Esophagus squamous epithelium (tissue), 5 donors: ENCODE data around the gene CPNE1. TPM values are rescaled to one million over a fixed set of nuclear protein-coding genes. Genes with fewer than 3 reads are reported as not detected.
"Not testable (repeated sequence)": the region's sequence is repeated elsewhere in the genome, so short reads cannot be mapped to it uniquely, and the experiment has no call there.

Experiments
- DNase-seq: peaks from one replicate; lab custom pipeline; 2025; lab: John Stamatoyannopoulos, UW
- H3K27ac ChIP-seq, 4 donors: fragments of 200-600 bp; sonication (generic); one replicate each; pipeline ENCODE4 v1.5.1; 2016 to 2019; ENCODE audit warnings: mild to moderate bottlenecking in 1 of 4
- H3K27me3 ChIP-seq, 4 donors: fragments of 200-600 bp; sonication (generic); 1 replicate in 3 of 4; 2 replicates in 1 of 4; pipeline versions ENCODE4 v1.5.1 to v1.6.0; 2017 to 2021; ENCODE audit warnings: antibody characterized with exemption in 1 of 4
- H3K36me3 ChIP-seq, 3 donors: fragments of 200-600 bp; sonication (generic); one replicate each; pipeline ENCODE4 v1.5.1; 2016 to 2019
- H3K4me1 ChIP-seq, 3 donors: fragments of 200-600 bp; sonication (generic); one replicate each; pipeline ENCODE4 v1.5.1; 2017 to 2019
- H3K4me3 ChIP-seq, 4 donors: fragments of 200-600 bp; sonication (generic); 1 replicate in 3 of 4; 2 replicates in 1 of 4; pipeline ENCODE4 v1.5.1; 2016 to 2019; ENCODE audit warnings: mild to moderate bottlenecking in 2 of 4, moderate library complexity in 1 of 4
- H3K9me3 ChIP-seq, 3 donors: fragments of 200-600 bp; sonication (generic); one replicate each; pipeline ENCODE4 v1.5.1; 2016 to 2019
- CTCF ChIP-seq, 6 experiments: fragments of 450-650 bp in 4 of 6; fragments of 200-600 bp in 2 of 6; sonication (generic) in 2 of 6; IDR thresholded peaks; one replicate each; pipeline ENCODE4 v1.5.1; 2016 to 2019; ENCODE audit warnings: antibody characterized with exemption in 6 of 6, mild to moderate bottlenecking in 4 of 6, moderate library complexity in 4 of 6
- POLR2A ChIP-seq, 4 donors: fragments of 450-650 bp; IDR thresholded peaks; one replicate each; pipeline ENCODE4 v1.6.1; 2017; ENCODE audit warnings: antibody characterized with exemption in 4 of 4, mild to moderate bottlenecking in 4 of 4, moderate library complexity in 3 of 4
- WGBS, 2 donors: methylation state at CpG; one replicate each; pipeline ENCODE4 v1.1.5; 2018; 5-methylcytosine and 5-hydroxymethylcytosine counted together
- intact Hi-C: fragments of 100-400 bp; cut with DNase I; formaldehyde crosslinking; loops from one replicate; pipeline ENCODE4 v1.15.0; 2022
- total RNA-seq, 4 donors: library from RNA; depleted of rRNA; stranded (reverse); fragments of >200 nt; gene quantifications; one replicate each; pipeline ENCODE4 v1.1.0, GENCODE V29; 2016
- donor health status: DM: yes; HTN: yes; CAD: no.

CPNE1 gene
- total RNA-seq: 10 to 100 TPM; 47.3 to 98.2 (median 75.9) TPM

GRCh38 chr20:35664466-35665206 lies at the start of gene CPNE1, which contains the start of gene RBM12:
Gene CPNE1 (minus strand): TSS chr20:35664900. CDS start chr20:35632923, 31,977 bp downstream.
Gene RBM12 (minus strand): TSS chr20:35664900. CDS start chr20:35655322, 9,578 bp downstream.
- H3K36me3 ChIP-seq: peaks cover 0 to 15% (median 0%) of the 10 kb centered on the region in 3 donors
- peak within 1 kb of the TSS; percentile 96 to 100 (median 99) for H3K27ac ChIP-seq
- H3K9me3 ChIP-seq: no peaks in the 10 kb centered on the region
- DNase-seq: peak; percentile 58
- H3K27me3 ChIP-seq: no peaks in the 10 kb centered on the region
- 0 to 7% methylated on average over 3 to 14 of the region's 61 CpGs for WGBS, 2 donors
- intact Hi-C loops: no loop called here
- H3K4me3 ChIP-seq: peak within 1 kb of the TSS; percentile 77 to 96 (median 84)
- TF ChIP-seq CTCF (IDR thresholded peaks at IDR 0.05) (peak in 1 of 6 experiments; percentile 5), POLR2A (IDR thresholded peaks at IDR 0.05) (peak in 3 of 4 donors; percentile 86 to 96 (median 91))
- peaks cover 11 to 46% (median 29%) of the 10 kb centered on the region in 3 donors for H3K4me1 ChIP-seq

GRCh38 chr20:35714127-35714526 lies 49.4 kb upstream of the CPNE1 start:
- intact Hi-C loops: no loop called here
- H3K4me1 ChIP-seq: peaks cover 0 to 39% (median 6%) of the 10 kb centered on the region in 3 donors
- no peak overlapping the region for H3K4me3 ChIP-seq
- DNase-seq: no peak
- no peak for TF ChIP-seq CTCF (IDR thresholded peaks at IDR 0.05)
- TF ChIP-seq POLR2A (IDR thresholded peaks at IDR 0.05): no peak
- no peak overlapping the region for H3K27ac ChIP-seq
- WGBS, 2 donors: 70 to 72% methylated on average over 4 of the region's 4 CpGs
- H3K36me3 ChIP-seq: peaks cover 33 to 100% (median 58%) of the 10 kb centered on the region in 3 donors
- no peaks in the 10 kb centered on the region for H3K9me3 ChIP-seq
- H3K27me3 ChIP-seq: no peaks in the 10 kb centered on the region

- H3K4me3 ChIP-seq, H3K27ac ChIP-seq, DNase-seq, H3K9me3 ChIP-seq, intact Hi-C loops, H3K27me3 ChIP-seq: not testable (repeated sequence)
- peaks cover 0 to 42% (median 6%) of the 10 kb centered on the region in 3 donors for H3K4me1 ChIP-seq
- peaks cover 23 to 100% (median 50%) of the 10 kb centered on the region in 3 donors for H3K36me3 ChIP-seq
- 79 to 86% methylated on average over 7 of the region's 9 CpGs for WGBS, 2 donors
Measured at GRCh38 chr20:35713120-35713519, 48.4 kb upstream of the CPNE1 start.

GRCh38 chr20:35711588-35712209 lies 47.0 kb upstream of the CPNE1 start:
- 70 to 75% methylated on average over 6 of the region's 6 CpGs for WGBS, 2 donors
- Histone ChIP-seq H3K4me3 (no peak overlapping the region), H3K36me3 (peaks cover 22 to 100% (median 44%) of the 10 kb centered on the region in 3 donors), H3K4me1 (peaks cover 0 to 42% (median 6%) of the 10 kb centered on the region in 3 donors), H3K27me3 (no peaks in the 10 kb centered on the region), H3K9me3 (no peaks in the 10 kb centered on the region), H3K27ac (no peak overlapping the region)
- TF ChIP-seq POLR2A (IDR thresholded peaks at IDR 0.05) (no peak), CTCF (IDR thresholded peaks at IDR 0.05) (no peak)
- no peak for DNase-seq
- intact Hi-C loops: no loop called here

DNA sequence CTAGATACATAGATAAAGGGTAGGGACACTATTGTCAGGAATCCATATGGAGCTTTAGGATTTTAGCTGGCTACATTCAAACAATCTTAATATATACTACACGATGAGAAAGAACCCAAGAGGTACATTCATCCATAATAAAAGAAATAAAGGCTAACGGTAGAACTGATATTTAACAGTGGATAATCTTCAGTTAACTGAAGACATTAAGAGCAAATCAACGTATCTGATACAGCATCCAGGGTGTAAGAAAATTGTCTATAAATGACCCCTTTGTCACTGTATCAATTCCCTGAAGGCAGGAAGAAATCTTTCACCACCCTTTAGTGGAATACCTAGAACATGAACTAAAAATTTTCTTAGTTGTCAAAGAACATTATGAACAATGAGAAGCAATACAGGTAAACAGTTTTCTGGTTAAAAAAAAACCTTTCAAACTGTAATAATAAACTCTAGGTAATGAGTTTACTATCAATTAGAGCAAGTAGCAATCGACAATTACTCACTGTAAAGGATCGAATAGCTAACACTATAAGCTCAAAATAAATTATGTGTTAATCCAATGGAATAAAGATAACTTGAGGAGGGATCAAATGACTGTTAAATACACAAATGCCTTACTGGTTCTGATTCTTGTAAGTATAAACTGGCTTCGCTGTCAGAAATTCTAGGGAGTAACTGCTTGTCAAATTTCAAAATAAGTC lies 46.3 kb upstream of the CPNE1 start:
- no peak overlapping the region for H3K27ac ChIP-seq
- DNase-seq: no peak
- WGBS, 2 donors: 54 to 55% methylated on average over 6 of the region's 6 CpGs
- no peaks in the 10 kb centered on the region for H3K9me3 ChIP-seq
- intact Hi-C loops: no loop called here
- no peaks in the 10 kb centered on the region for H3K27me3 ChIP-seq
- H3K4me1 ChIP-seq: peaks cover 0 to 42% (median 6%) of the 10 kb centered on the region in 3 donors
- H3K4me3 ChIP-seq: no peak overlapping the region
- peaks cover 18 to 100% (median 46%) of the 10 kb centered on the region in 3 donors for H3K36me3 ChIP-seq
- TF ChIP-seq CTCF (IDR thresholded peaks at IDR 0.05) (no peak), POLR2A (IDR thresholded peaks at IDR 0.05) (no peak)
